IPS-18c (cell line): ENCODE data around the gene DNM3.
A peak's percentile ranks its signal among the peaks of the same experiment; 100 is the strongest.
"Not testable (repeated sequence)": the region's sequence is repeated elsewhere in the genome, so short reads cannot be mapped to it uniquely, and the experiment has no call there.

Experiments used
- H3K4me3 ChIP-seq: 2 replicates; pipeline ENCODE4 v1.7.0; 2013; ENCODE audit warnings: low read depth, mild to moderate bottlenecking, low read length, moderate library complexity; ENCODE audit not compliant: insufficient read depth
- H3K9me3 ChIP-seq: one replicate; pipeline ENCODE4 v1.6.1; 2013; ENCODE audit warnings: mild to moderate bottlenecking, low read length, moderate library complexity; ENCODE audit not compliant: control insufficient read depth, insufficient read depth

Gene DNM3

GRCh38 chr1:171841050-171841910 is at the start of gene DNM3:
Gene DNM3, plus strand, starts transcription at chr1:171841498. Its CDS starts 159 bp downstream, at chr1:171841657.
- Histone ChIP-seq H3K9me3 (no peaks in the 10 kb centered on the region), H3K4me3 (peak within 1 kb of the TSS; percentile 84)

- Histone ChIP-seq H3K9me3 (no peaks in the 10 kb centered on the region), H3K4me3 (no peak overlapping the region)
Measured at GRCh38 chr1:171792656-171793369, 48.5 kb upstream of the DNM3 start.

GRCh38 chr1:171793636-171794035 is 47.7 kb upstream of the DNM3 start:
- Histone ChIP-seq H3K4me3 (no peak overlapping the region), H3K9me3 (no peaks in the 10 kb centered on the region)

GRCh38 chr1:171794085-171794484 is 47.2 kb upstream of the DNM3 start:
- Histone ChIP-seq H3K9me3 (no peaks in the 10 kb centered on the region), H3K4me3 (no peak overlapping the region)

- no peaks in the 10 kb centered on the region for H3K9me3 ChIP-seq
- no peak overlapping the region for H3K4me3 ChIP-seq
Measured at GRCh38 chr1:171796592-171796991, 44.7 kb upstream of the DNM3 start.

GRCh38 chr1:171798311-171798710 is 43.0 kb upstream of the DNM3 start:
- no peak overlapping the region for H3K4me3 ChIP-seq
- no peaks in the 10 kb centered on the region for H3K9me3 ChIP-seq

- H3K9me3 ChIP-seq: no peaks in the 10 kb centered on the region
- no peak overlapping the region for H3K4me3 ChIP-seq
Measured at GRCh38 chr1:171798765-171799164, 42.5 kb upstream of the DNM3 start.

- no peak overlapping the region for H3K4me3 ChIP-seq
- no peaks in the 10 kb centered on the region for H3K9me3 ChIP-seq
Measured at GRCh38 chr1:171799166-171799565, 42.1 kb upstream of the DNM3 start.

GRCh38 chr1:171799698-171800097 is 41.6 kb upstream of the DNM3 start:
- H3K4me3 ChIP-seq, H3K9me3 ChIP-seq: not testable (repeated sequence)

GRCh38 chr1:171800342-171800741 is 41.0 kb upstream of the DNM3 start:
- Histone ChIP-seq H3K9me3 (no peaks in the 10 kb centered on the region), H3K4me3 (no peak overlapping the region)

- no peak overlapping the region for H3K4me3 ChIP-seq
- no peaks in the 10 kb centered on the region for H3K9me3 ChIP-seq
Measured at GRCh38 chr1:171800851-171801250, 40.4 kb upstream of the DNM3 start.

GRCh38 chr1:171801487-171801891 is 39.8 kb upstream of the DNM3 start:
- Histone ChIP-seq H3K9me3 (no peaks in the 10 kb centered on the region), H3K4me3 (no peak overlapping the region)

GRCh38 chr1:171802207-171802606 is 39.1 kb upstream of the DNM3 start:
- H3K4me3 ChIP-seq: no peak overlapping the region
- H3K9me3 ChIP-seq: no peaks in the 10 kb centered on the region

GRCh38 chr1:171803045-171803444 is 38.3 kb upstream of the DNM3 start:
- Histone ChIP-seq H3K9me3 (no peaks in the 10 kb centered on the region), H3K4me3 (no peak overlapping the region)

- no peak overlapping the region; the same call in 1 of the 2 replicates for H3K4me3 ChIP-seq
- no peaks in the 10 kb centered on the region for H3K9me3 ChIP-seq
Measured at GRCh38 chr1:171803461-171804022, 37.8 kb upstream of the DNM3 start.

GRCh38 chr1:171805395-171806115 is 35.7 kb upstream of the DNM3 start:
- no peak overlapping the region for H3K4me3 ChIP-seq

GRCh38 chr1:171807556-171807955 is 33.7 kb upstream of the DNM3 start:
- Histone ChIP-seq H3K9me3 (no peaks in the 10 kb centered on the region), H3K4me3 (no peak overlapping the region)

More at GRCh38 chr1:171805395-171806115, 35.7 kb upstream of the DNM3 start:
- H3K9me3 ChIP-seq: no peaks in the 10 kb centered on the region
